Measurements from ENCODE around the gene AMOTL1.

The AMOTL1 gene

GRCh38 chr11:94795476-94796189 lies 27.5 kb downstream of the AMOTL1 start:
- DNase-seq, result no peak

- DNase-seq, result no peak
Measured at GRCh38 chr11:94796190-94796580, 28.0 kb downstream of the AMOTL1 start.

GRCh38 chr11:94796863-94797262 lies 28.7 kb downstream of the AMOTL1 start:
- no peak for DNase-seq

- DNase-seq, result no peak
Measured at GRCh38 chr11:94799726-94800125, 31.6 kb downstream of the AMOTL1 start.

GRCh38 chr11:94800414-94800813 lies 32.3 kb downstream of the AMOTL1 start:
- no peak for DNase-seq

GRCh38 chr11:94801866-94802460 lies 33.8 kb downstream of the AMOTL1 start:
- DNase-seq, result no peak

- DNase-seq, result no peak
Measured at GRCh38 chr11:94802501-94802900, 34.3 kb downstream of the AMOTL1 start.

GRCh38 chr11:94803491-94803890 lies 35.3 kb downstream of the AMOTL1 start:
- no peak for DNase-seq

- DNase-seq, result no peak
Measured at GRCh38 chr11:94804874-94805273, 36.7 kb downstream of the AMOTL1 start.

GRCh38 chr11:94806014-94806413 lies 37.9 kb downstream of the AMOTL1 start:
- DNase-seq, result no peak

DNA sequence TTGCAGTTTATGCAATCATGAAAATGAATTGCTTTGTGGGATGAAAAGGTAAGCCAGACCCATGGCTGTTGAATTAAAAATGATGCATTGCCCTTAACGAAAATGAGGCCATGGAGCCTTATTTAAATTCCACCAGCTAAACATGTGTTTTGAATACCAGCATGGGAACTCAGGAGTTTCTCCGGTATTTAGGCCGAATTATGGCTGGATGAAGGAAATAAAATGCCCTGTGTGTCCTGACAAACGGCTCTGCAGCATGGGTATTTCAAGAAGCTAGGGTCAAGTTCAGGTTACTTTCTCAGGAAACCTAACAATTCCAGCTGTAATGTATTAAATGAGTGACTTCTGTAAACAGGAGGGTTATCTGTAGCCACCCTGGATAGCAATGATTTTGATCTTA lies 38.3 kb downstream of the AMOTL1 start:
- DNase-seq, result no peak

DNA sequence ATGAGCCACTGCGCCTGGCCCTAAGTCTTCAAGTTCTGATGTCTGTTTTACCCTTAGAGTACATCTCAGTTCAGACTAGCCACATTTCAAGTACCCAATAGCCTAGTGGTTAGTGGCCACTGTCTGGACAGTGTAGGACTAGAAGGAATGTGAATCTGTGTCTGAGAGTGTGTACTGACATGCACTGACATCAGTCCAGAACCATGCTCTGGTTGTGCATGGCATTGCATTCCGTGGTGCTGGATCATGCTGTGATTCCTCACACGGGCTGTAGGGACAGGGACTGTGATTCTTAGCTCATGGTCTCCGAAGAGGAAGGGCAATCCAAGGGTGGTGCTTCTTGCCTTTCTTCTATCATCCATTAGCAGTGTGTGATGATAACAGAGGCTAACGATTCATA lies 41.1 kb downstream of the AMOTL1 start:
- DNase-seq, result no peak

- peak in 1 of 3 experiments; percentile 26 for DNase-seq
Measured at GRCh38 chr11:94812724-94813720, 44.9 kb downstream of the AMOTL1 start.

GRCh38 chr11:94814272-94814976 lies 46.3 kb downstream of the AMOTL1 start:
- DNase-seq, result no peak

GRCh38 chr11:94815705-94816344 lies 47.7 kb downstream of the AMOTL1 start:
- peak; percentile 6 to 26 (median 18) for DNase-seq

GRCh38 chr11:94820480-94820879 lies 52.3 kb downstream of the AMOTL1 start:
- DNase-seq, result no peak

- DNase-seq, result no peak
Measured at GRCh38 chr11:94821439-94821838, 53.3 kb downstream of the AMOTL1 start.

DNA sequence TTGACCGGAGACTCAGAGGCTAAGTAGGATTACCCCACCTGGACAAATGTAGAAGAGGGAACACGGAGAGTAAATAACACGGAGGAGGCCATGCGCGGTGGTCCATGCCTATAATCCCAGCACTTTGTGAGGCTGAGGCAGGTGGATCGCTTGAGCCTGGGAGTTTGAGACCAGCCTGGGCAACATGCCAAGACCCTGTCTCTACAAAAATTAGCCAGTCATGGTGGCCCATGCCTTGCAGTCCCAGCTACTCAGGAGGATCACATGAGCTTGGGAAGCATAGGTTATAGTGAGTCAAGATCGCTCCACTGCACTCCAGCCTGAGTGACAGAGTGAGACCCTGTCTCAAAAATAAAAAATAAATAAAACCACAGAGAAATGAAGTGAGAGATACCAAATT lies 53.9 kb downstream of the AMOTL1 start:
- no peak for DNase-seq

GRCh38 chr11:94823102-94823732 lies 55.1 kb downstream of the AMOTL1 start:
- no peak for DNase-seq

- no peak for DNase-seq
Measured at GRCh38 chr11:94825031-94825430, 56.9 kb downstream of the AMOTL1 start.

DNA sequence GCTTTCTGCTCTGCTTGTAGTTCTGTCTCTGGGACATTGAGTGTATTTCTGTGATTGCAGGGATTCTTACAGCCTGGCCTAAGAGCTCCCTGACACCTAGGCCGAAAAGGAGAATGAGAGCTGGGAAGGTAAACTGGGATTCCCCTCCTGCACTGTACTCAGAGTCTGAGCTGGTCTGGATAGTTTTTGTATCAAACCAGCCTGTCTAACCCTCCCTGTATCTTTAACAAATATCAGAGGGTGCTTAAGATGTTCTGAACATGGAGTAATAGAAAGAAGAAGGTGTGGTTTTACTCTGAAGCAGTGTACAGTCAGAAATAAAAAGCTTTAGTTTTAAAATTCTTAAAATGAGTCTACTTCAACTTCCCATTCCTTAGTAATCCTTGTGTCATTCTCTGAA lies 57.3 kb downstream of the AMOTL1 start:
- DNase-seq, result no peak

DNA sequence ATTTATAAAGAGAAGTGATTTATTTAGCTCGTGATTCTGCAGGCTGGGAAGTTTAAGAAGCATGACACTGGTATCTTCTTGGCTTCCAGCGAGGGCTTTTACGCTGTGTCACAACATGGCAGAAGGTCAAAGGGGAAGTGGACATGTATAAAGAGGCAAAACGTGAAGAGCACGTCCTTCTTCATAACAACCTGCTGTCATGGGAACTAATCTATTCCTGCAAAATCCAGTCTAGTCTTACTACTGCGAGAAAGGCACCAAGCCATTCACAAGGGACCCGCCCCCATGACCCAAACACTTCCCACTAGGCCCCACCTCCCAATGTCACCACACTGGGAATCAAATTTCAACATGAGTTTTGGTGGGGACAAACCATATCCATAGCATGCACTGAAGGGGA lies 58.3 kb downstream of the AMOTL1 start:
- DNase-seq, result no peak

Data from NCI-H1417 (cell line).